RWPE2 (cell line): ENCODE data around the gene CCDC83.
"Not testable (repeated sequence)": the region's sequence is repeated elsewhere in the genome, so short reads cannot be mapped to it uniquely, and the experiment has no call there.

Experiments
- ATAC-seq: fragments of 200-7000 bp; cut with Tn5 transposase; 3 replicates; pipeline ENCODE4 v1.9.1; 2021; ENCODE audit warnings: low read depth
- DNase-seq: peaks from one replicate; pipeline ENCODE4 v3.0.0-alpha.2; 2020; ENCODE audit warnings: low spot score
- H3K27ac ChIP-seq: fragments of 450-650 bp; 2 replicates; pipeline ENCODE4 v1.5.1; 2017; ENCODE audit warnings: mild to moderate bottlenecking; ENCODE audit not compliant: poor library complexity, severe bottlenecking
- H3K27me3 ChIP-seq: fragments of 250-450 bp; sonication (Bioruptor Pico); 2 replicates; pipeline ENCODE4 v1.5.1; 2021; ENCODE audit warnings: mild to moderate bottlenecking, moderate library complexity; ENCODE audit not compliant: insufficient read depth, poor library complexity, severe bottlenecking
- H3K36me3 ChIP-seq: fragments of 250-450 bp; sonication (Bioruptor Pico); 2 replicates; pipeline ENCODE4 v1.5.1; 2020; ENCODE audit warnings: low read depth, mild to moderate bottlenecking, moderate library complexity
- H3K4me1 ChIP-seq: fragments of 250-450 bp; sonication (Bioruptor Pico); 2 replicates; pipeline ENCODE4 v1.5.1; 2021; ENCODE audit warnings: mild to moderate bottlenecking, moderate library complexity; ENCODE audit not compliant: insufficient read depth, poor library complexity, severe bottlenecking
- H3K4me3 ChIP-seq: fragments of 250-450 bp; sonication (Bioruptor Pico); 2 replicates; pipeline ENCODE4 v1.5.1; 2021; ENCODE audit warnings: mild to moderate bottlenecking, moderate library complexity; ENCODE audit not compliant: severe bottlenecking
- H3K9me3 ChIP-seq: fragments of 250-450 bp; sonication (Bioruptor Pico); 2 replicates; pipeline ENCODE4 v1.5.1; 2021; ENCODE audit warnings: mild to moderate bottlenecking, moderate library complexity; ENCODE audit not compliant: severe bottlenecking
- CTCF ChIP-seq: fragments of 450-650 bp; IDR thresholded peaks from one replicate; pipeline ENCODE4 v1.5.1; 2017; ENCODE audit warnings: mild to moderate bottlenecking, moderate library complexity; ENCODE audit not compliant: poor library complexity, severe bottlenecking

CCDC83 gene

GRCh38 chr11:85949798-85950197, 94.6 kb downstream of the CCDC83 start:
- TF ChIP-seq CTCF, result no peak

GRCh38 chr11:85950317-85951048, 95.3 kb downstream of the CCDC83 start:
- DNase-seq (no peak), ATAC-seq (no peak)
- no peak for TF ChIP-seq CTCF
- Histone ChIP-seq H3K36me3 (no peaks in the 10 kb centered on the region; the same call in 1 of the 2 replicates), H3K27me3 (no peaks in the 10 kb centered on the region), H3K4me3 (no peak overlapping the region), H3K27ac (no peak overlapping the region), H3K9me3 (no peaks in the 10 kb centered on the region), H3K4me1 (peaks cover 16% of the 10 kb centered on the region)

More at GRCh38 chr11:85949798-85950197, 94.6 kb downstream of the CCDC83 start:
- no peak overlapping the region for H3K4me3 ChIP-seq
- H3K27me3 ChIP-seq, result no peaks in the 10 kb centered on the region
- H3K36me3 ChIP-seq, result no peaks in the 10 kb centered on the region; the same call in 1 of the 2 replicates
- no peak overlapping the region for H3K27ac ChIP-seq
- no peak for ATAC-seq
- no peak for DNase-seq
- H3K9me3 ChIP-seq, result no peaks in the 10 kb centered on the region
- H3K4me1 ChIP-seq, result peaks cover 16% of the 10 kb centered on the region

GRCh38 chr11:85951049-85951405, 95.8 kb downstream of the CCDC83 start:
- TF ChIP-seq CTCF, result no peak
- peaks cover 2% of the 10 kb centered on the region for H3K36me3 ChIP-seq
- H3K27me3 ChIP-seq, result no peaks in the 10 kb centered on the region
- no peak overlapping the region for H3K27ac ChIP-seq
- H3K9me3 ChIP-seq, result no peaks in the 10 kb centered on the region
- DNase-seq (no peak), ATAC-seq (no peak; the same call in 2 of the 3 replicates)
- peaks cover 16% of the 10 kb centered on the region for H3K4me1 ChIP-seq
- no peak overlapping the region for H3K4me3 ChIP-seq

GRCh38 chr11:85951428-85952107, 96.4 kb downstream of the CCDC83 start:
- no peak for TF ChIP-seq CTCF
- H3K36me3 ChIP-seq, result peaks cover 7% of the 10 kb centered on the region
- no peak overlapping the region for H3K27ac ChIP-seq
- ATAC-seq (no peak), DNase-seq (no peak)
- H3K4me1 ChIP-seq, result peaks cover 16% of the 10 kb centered on the region
- no peak overlapping the region for H3K4me3 ChIP-seq
- no peaks in the 10 kb centered on the region for H3K9me3 ChIP-seq
- H3K27me3 ChIP-seq, result no peaks in the 10 kb centered on the region

- H3K4me1 ChIP-seq, result peaks cover 16% of the 10 kb centered on the region
- peaks cover 12% of the 10 kb centered on the region for H3K36me3 ChIP-seq
- not testable (repeated sequence) for H3K27ac ChIP-seq, ATAC-seq, H3K27me3 ChIP-seq, H3K9me3 ChIP-seq, DNase-seq, H3K4me3 ChIP-seq
Observed at GRCh38 chr11:85952108-85952485, 96.9 kb downstream of the CCDC83 start.
